SK-N-SH treated with all-trans-retinoic acid at 6 μM for 48 hours (cell line): ENCODE data around the gene NPC1L1.
A peak's percentile ranks its signal among the peaks of the same experiment; 100 is the strongest.

Experiments
- ATAC-seq: fragments of 200-7000 bp; cut with Tn5 transposase; 3 replicates; pipeline ENCODE4 v1.9.1; 2020; ENCODE audit warnings: mild to moderate bottlenecking, moderate library complexity
- ARNTL ChIP-seq: fragments of 450-650 bp; formaldehyde crosslinking; IDR thresholded peaks from 2 replicates; pipeline ENCODE4 v1.5.0; 2020; ENCODE audit warnings: low read depth, mild to moderate bottlenecking, moderate library complexity, borderline replicate concordance
- BACH2 ChIP-seq: fragments of 250-450 bp; sonication (Bioruptor Pico); IDR thresholded peaks from 2 replicates; pipeline ENCODE4 v1.9.0; 2021; ENCODE audit warnings: mild to moderate bottlenecking, borderline replicate concordance
- CSDC2 ChIP-seq: fragments of 250-450 bp; sonication (Bioruptor Pico); IDR thresholded peaks from 2 replicates; pipeline ENCODE4 v1.5.0; 2020; ENCODE audit warnings: mild to moderate bottlenecking, moderate library complexity
- ESRRG ChIP-seq: fragments of 250-450 bp; sonication (Bioruptor Pico); IDR thresholded peaks from 2 replicates; pipeline ENCODE4 v1.6.1; 2021; ENCODE audit warnings: mild to moderate bottlenecking
- GLIS3 ChIP-seq: fragments of 250-450 bp; sonication (Bioruptor Pico); IDR thresholded peaks from 2 replicates; pipeline ENCODE4 v1.5.0; 2020; ENCODE audit warnings: mild to moderate bottlenecking, moderate library complexity
- ISL1 ChIP-seq: fragments of 250-450 bp; sonication (Bioruptor Pico); IDR thresholded peaks from 2 replicates; pipeline ENCODE4 v2.1.2; 2022; ENCODE audit warnings: mild to moderate bottlenecking, moderate library complexity
- PPARA ChIP-seq: fragments of 250-450 bp; sonication (Bioruptor Pico); IDR thresholded peaks from 2 replicates; pipeline ENCODE4 v1.5.0; 2020; ENCODE audit warnings: mild to moderate bottlenecking, borderline replicate concordance
- RARB ChIP-seq: fragments of 250-450 bp; sonication (Bioruptor Pico); IDR thresholded peaks from 2 replicates; pipeline ENCODE4 v1.8.0; 2021; ENCODE audit warnings: mild to moderate bottlenecking, moderate library complexity
- SNAI2 ChIP-seq: fragments of 250-450 bp; sonication (Bioruptor Pico); IDR thresholded peaks from 2 replicates; pipeline ENCODE4 v1.5.0; 2020; ENCODE audit warnings: mild to moderate bottlenecking, moderate library complexity
- TCF4 ChIP-seq: fragments of 250-450 bp; sonication (Bioruptor Pico); IDR thresholded peaks from 2 replicates; pipeline ENCODE4 v1.8.0; 2021; ENCODE audit warnings: mild to moderate bottlenecking, moderate library complexity, borderline replicate concordance
- TOX ChIP-seq: fragments of 250-450 bp; sonication (Bioruptor Pico); IDR thresholded peaks from 2 replicates; pipeline ENCODE4 v1.8.0; 2021; ENCODE audit warnings: mild to moderate bottlenecking, moderate library complexity, borderline replicate concordance
- ZC3H10 ChIP-seq: fragments of 250-450 bp; sonication (Bioruptor Pico); IDR thresholded peaks from 2 replicates; pipeline ENCODE4 v1.5.1; 2021; ENCODE audit warnings: mild to moderate bottlenecking, moderate library complexity
- ZFP3 ChIP-seq: fragments of 250-450 bp; sonication (Bioruptor Pico); IDR thresholded peaks from 2 replicates; pipeline ENCODE4 v1.5.0; 2020; ENCODE audit warnings: mild to moderate bottlenecking, moderate library complexity
- ZFP30 ChIP-seq: fragments of 450-650 bp; formaldehyde crosslinking; IDR thresholded peaks from 2 replicates; pipeline ENCODE4 v1.5.0; 2022; ENCODE audit warnings: mild to moderate bottlenecking, moderate library complexity
- TF ChIP-seq, protein P1 (sequence below): fragments of 250-450 bp; sonication (Bioruptor Pico); IDR thresholded peaks from 2 replicates; pipeline ENCODE4 v1.5.0; 2020; ENCODE audit warnings: mild to moderate bottlenecking, moderate library complexity
- TF ChIP-seq, protein P2 (sequence below): fragments of 250-450 bp; sonication (Bioruptor Pico); IDR thresholded peaks from 2 replicates; pipeline ENCODE4 v1.8.0; 2020; ENCODE audit warnings: mild to moderate bottlenecking, moderate library complexity, borderline replicate concordance
- TF ChIP-seq, protein P3 (sequence below): fragments of 250-450 bp; sonication (Bioruptor Pico); IDR thresholded peaks from 2 replicates; pipeline ENCODE4 v1.8.0; 2021; ENCODE audit warnings: low read depth, mild to moderate bottlenecking, moderate library complexity, borderline replicate concordance
- TF ChIP-seq, protein P4 (sequence below): fragments of 250-450 bp; sonication (Bioruptor Pico); IDR thresholded peaks from 2 replicates; pipeline ENCODE4 v1.5.1; 2021; ENCODE audit warnings: mild to moderate bottlenecking, moderate library complexity
- TF ChIP-seq, protein P5 (sequence below): fragments of 250-450 bp; sonication (Bioruptor Pico); IDR thresholded peaks from 2 replicates; pipeline ENCODE4 v1.5.1; 2020; ENCODE audit warnings: low read depth, mild to moderate bottlenecking, moderate library complexity

NPC1L1 gene

DNA sequence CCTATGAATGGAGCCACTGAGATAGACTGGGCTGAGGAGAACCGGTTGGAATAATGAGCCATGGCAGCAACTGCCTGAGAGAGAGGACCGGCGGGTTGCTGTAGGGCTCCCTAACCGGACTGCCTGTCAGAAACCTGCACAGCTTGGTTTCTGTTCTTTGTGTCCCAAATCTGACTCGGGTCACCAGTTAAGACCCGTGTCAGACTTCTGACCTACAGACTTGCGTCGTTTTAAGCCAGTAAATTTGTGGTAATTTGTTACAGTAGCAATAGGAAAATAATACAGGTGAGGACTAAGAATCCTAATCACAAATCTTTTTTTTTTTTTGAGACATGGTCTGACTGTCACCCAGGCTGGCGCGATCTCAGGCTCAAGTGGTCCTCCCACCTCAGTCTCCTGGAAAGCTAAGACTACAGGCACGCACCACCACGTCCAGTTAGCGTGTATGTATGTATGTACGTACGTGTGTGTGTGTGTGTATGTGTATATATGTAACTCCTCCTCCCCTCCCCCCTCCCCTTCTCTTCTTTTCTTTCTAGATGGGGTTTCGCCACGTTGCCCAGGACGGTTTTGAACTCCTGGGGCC lies 33.2 kb upstream of the NPC1L1 start:
- no peak for ATAC-seq

DNA sequence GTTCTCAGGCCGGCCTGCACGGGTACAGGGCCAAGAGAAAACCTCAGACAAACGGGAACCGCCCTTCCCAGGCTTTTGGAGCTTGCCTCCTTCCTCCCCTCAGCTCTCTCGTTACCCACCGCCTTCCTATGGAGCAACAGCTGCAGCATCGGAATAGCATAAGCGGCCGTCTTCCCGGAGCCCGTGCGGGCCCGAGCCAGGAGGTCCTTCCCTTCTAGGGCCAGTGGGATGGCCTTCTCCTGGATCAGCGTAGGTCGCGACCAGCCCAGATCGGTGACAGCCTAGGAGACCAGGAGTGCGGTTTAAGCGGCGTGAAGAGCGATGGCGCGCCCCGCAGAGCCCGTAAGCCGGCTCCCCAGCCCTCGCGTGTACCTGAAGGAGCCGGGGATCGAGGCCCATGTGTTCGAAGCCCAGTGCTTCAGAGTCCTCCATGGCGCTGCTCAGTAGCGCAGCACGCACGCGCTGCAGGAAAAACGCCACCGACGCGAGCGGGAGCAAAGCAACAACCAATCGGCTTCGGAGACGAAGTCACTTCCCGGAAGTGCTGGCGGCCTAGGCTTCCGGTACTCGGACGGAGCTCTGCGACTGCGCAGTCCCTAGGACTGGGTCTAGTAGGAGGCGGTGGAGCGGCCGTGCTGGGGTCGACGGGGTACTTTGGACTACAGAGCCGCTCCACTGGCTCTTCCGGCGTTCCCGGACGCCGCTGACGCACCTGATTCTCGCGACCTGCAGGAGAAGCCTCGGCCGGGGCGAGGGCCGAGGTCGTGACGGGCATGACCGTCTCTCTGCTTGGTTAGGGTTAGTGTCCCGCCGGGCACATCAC lies 32.5 kb upstream of the NPC1L1 start, which contains the start of gene DDX56:
TSS of gene DDX56 (minus strand) at position 445 of the 823 bp plus-strand sequence. CDS start at position 432, 13 bp downstream.
- TF ChIP-seq, protein P1, sequence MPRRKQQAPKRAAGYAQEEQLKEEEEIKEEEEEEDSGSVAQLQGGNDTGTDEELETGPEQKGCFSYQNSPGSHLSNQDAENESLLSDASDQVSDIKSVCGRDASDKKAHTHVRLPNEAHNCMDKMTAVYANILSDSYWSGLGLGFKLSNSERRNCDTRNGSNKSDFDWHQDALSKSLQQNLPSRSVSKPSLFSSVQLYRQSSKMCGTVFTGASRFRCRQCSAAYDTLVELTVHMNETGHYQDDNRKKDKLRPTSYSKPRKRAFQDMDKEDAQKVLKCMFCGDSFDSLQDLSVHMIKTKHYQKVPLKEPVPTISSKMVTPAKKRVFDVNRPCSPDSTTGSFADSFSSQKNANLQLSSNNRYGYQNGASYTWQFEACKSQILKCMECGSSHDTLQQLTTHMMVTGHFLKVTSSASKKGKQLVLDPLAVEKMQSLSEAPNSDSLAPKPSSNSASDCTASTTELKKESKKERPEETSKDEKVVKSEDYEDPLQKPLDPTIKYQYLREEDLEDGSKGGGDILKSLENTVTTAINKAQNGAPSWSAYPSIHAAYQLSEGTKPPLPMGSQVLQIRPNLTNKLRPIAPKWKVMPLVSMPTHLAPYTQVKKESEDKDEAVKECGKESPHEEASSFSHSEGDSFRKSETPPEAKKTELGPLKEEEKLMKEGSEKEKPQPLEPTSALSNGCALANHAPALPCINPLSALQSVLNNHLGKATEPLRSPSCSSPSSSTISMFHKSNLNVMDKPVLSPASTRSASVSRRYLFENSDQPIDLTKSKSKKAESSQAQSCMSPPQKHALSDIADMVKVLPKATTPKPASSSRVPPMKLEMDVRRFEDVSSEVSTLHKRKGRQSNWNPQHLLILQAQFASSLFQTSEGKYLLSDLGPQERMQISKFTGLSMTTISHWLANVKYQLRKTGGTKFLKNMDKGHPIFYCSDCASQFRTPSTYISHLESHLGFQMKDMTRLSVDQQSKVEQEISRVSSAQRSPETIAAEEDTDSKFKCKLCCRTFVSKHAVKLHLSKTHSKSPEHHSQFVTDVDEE: peak; percentile 65; the same call in 1 of the 2 replicates
- TF ChIP-seq CSDC2 (CRISPR knock-in tag) (peak; percentile 78; the same call in 1 of the 2 replicates), GLIS3 (CRISPR knock-in tag) (no peak)
- ATAC-seq: peak; percentile 97

More for the DNA sequence above, 33.2 kb upstream of the NPC1L1 start:
- TF ChIP-seq RARB (CRISPR knock-in tag) (no peak), BACH2 (no peak), CSDC2 (CRISPR knock-in tag) (no peak), SNAI2 (CRISPR knock-in tag) (no peak), ZC3H10 (no peak), ZFP30 (no peak), PPARA (CRISPR knock-in tag) (no peak), ZFP3 (CRISPR knock-in tag) (no peak), TCF4 (no peak), GLIS3 (CRISPR knock-in tag) (no peak), TOX (CRISPR knock-in tag) (no peak), ESRRG (CRISPR knock-in tag) (no peak), ARNTL (CRISPR knock-in tag) (no peak), ISL1 (CRISPR knock-in tag) (no peak)
- TF ChIP-seq, protein P2, sequence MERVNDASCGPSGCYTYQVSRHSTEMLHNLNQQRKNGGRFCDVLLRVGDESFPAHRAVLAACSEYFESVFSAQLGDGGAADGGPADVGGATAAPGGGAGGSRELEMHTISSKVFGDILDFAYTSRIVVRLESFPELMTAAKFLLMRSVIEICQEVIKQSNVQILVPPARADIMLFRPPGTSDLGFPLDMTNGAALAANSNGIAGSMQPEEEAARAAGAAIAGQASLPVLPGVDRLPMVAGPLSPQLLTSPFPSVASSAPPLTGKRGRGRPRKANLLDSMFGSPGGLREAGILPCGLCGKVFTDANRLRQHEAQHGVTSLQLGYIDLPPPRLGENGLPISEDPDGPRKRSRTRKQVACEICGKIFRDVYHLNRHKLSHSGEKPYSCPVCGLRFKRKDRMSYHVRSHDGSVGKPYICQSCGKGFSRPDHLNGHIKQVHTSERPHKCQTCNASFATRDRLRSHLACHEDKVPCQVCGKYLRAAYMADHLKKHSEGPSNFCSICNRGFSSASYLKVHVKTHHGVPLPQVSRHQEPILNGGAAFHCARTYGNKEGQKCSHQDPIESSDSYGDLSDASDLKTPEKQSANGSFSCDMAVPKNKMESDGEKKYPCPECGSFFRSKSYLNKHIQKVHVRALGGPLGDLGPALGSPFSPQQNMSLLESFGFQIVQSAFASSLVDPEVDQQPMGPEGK (CRISPR knock-in tag): no peak
- TF ChIP-seq, protein P3, sequence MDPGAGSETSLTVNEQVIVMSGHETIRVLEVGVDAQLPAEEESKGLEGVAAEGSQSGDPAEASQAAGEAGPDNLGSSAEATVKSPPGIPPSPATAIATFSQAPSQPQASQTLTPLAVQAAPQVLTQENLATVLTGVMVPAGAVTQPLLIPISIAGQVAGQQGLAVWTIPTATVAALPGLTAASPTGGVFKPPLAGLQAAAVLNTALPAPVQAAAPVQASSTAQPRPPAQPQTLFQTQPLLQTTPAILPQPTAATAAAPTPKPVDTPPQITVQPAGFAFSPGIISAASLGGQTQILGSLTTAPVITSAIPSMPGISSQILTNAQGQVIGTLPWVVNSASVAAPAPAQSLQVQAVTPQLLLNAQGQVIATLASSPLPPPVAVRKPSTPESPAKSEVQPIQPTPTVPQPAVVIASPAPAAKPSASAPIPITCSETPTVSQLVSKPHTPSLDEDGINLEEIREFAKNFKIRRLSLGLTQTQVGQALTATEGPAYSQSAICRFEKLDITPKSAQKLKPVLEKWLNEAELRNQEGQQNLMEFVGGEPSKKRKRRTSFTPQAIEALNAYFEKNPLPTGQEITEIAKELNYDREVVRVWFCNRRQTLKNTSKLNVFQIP (CRISPR knock-in tag): no peak
- TF ChIP-seq, protein P1: no peak
- TF ChIP-seq, protein P4, sequence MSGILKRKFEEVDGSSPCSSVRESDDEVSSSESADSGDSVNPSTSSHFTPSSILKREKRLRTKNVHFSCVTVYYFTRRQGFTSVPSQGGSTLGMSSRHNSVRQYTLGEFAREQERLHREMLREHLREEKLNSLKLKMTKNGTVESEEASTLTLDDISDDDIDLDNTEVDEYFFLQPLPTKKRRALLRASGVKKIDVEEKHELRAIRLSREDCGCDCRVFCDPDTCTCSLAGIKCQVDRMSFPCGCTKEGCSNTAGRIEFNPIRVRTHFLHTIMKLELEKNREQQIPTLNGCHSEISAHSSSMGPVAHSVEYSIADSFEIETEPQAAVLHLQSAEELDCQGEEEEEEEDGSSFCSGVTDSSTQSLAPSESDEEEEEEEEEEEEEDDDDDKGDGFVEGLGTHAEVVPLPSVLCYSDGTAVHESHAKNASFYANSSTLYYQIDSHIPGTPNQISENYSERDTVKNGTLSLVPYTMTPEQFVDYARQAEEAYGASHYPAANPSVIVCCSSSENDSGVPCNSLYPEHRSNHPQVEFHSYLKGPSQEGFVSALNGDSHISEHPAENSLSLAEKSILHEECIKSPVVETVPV (CRISPR knock-in tag): no peak
- TF ChIP-seq, protein P5, sequence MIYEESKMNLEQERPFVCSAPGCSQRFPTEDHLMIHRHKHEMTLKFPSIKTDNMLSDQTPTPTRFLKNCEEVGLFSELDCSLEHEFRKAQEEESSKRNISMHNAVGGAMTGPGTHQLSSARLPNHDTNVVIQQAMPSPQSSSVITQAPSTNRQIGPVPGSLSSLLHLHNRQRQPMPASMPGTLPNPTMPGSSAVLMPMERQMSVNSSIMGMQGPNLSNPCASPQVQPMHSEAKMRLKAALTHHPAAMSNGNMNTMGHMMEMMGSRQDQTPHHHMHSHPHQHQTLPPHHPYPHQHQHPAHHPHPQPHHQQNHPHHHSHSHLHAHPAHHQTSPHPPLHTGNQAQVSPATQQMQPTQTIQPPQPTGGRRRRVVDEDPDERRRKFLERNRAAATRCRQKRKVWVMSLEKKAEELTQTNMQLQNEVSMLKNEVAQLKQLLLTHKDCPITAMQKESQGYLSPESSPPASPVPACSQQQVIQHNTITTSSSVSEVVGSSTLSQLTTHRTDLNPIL (CRISPR knock-in tag): no peak
